GM21619 (cell line): Measurements from ENCODE around the gene LTV1.
A peak's percentile ranks its signal among the peaks of the same experiment; 100 is the strongest.
"Not testable (repeated sequence)": the region's sequence is repeated elsewhere in the genome, so short reads cannot be mapped to it uniquely, and the experiment has no call there.

Experiments used
- ATAC-seq: cut with Tn5 transposase; IDR thresholded peaks from one replicate; pipeline ENCODE4 v1.9.1; 2021; ENCODE audit not compliant: unreplicated experiment

The LTV1 gene

GRCh38 chr6:143842902-143843676 is at the start of gene LTV1:
LTV1 (plus strand) TSS chr6:143843338; CDS start chr6:143843478, 140 bp downstream.
- ATAC-seq: peak; percentile 100

- ATAC-seq: not testable (repeated sequence)
Observed at GRCh38 chr6:143796551-143796950, 46.6 kb upstream of the LTV1 start.

GRCh38 chr6:143798487-143798886 is 44.7 kb upstream of the LTV1 start:
- ATAC-seq: not testable (repeated sequence)

- ATAC-seq: no peak
Observed at GRCh38 chr6:143802833-143803565, 40.1 kb upstream of the LTV1 start.

- no peak for ATAC-seq
Observed at GRCh38 chr6:143803769-143804568, 39.2 kb upstream of the LTV1 start.

GRCh38 chr6:143804835-143805239 is 38.3 kb upstream of the LTV1 start:
- no peak for ATAC-seq

GRCh38 chr6:143806282-143807102 is 36.6 kb upstream of the LTV1 start:
- ATAC-seq: no peak

- ATAC-seq: no peak
Observed at GRCh38 chr6:143807103-143807772, 35.9 kb upstream of the LTV1 start.

- no peak for ATAC-seq
Observed at GRCh38 chr6:143810745-143811144, 32.4 kb upstream of the LTV1 start.

- ATAC-seq: no peak
Observed at GRCh38 chr6:143811501-143812157, 31.5 kb upstream of the LTV1 start.

GRCh38 chr6:143817621-143818020 is 25.5 kb upstream of the LTV1 start:
- ATAC-seq: no peak

GRCh38 chr6:143821359-143821758 is 21.8 kb upstream of the LTV1 start:
- no peak for ATAC-seq

- ATAC-seq: no peak
Observed at GRCh38 chr6:143822584-143823024, 20.5 kb upstream of the LTV1 start.

GRCh38 chr6:143823548-143823947 is 19.6 kb upstream of the LTV1 start:
- no peak for ATAC-seq

- no peak for ATAC-seq
Observed at GRCh38 chr6:143828572-143828971, 14.6 kb upstream of the LTV1 start.

- no peak for ATAC-seq
Observed at GRCh38 chr6:143836150-143836549, 7.0 kb upstream of the LTV1 start.

- no peak for ATAC-seq
Observed at GRCh38 chr6:143838395-143838794, 4.7 kb upstream of the LTV1 start.

GRCh38 chr6:143839196-143839595 is 3.9 kb upstream of the LTV1 start:
- ATAC-seq: no peak

GRCh38 chr6:143840595-143841265 is 2.4 kb upstream of the LTV1 start:
- no peak for ATAC-seq
